Stimulated activated CD8-positive, alpha-beta memory T cell treated with anti-CD3 and anti-CD28 coated beads, Interleukin-4, amount 100 ng/mL, for 1 hour (primary cell): ENCODE data around the gene ATG16L2.

Experiments
- DNase-seq, 2 donors: peaks; one replicate each; pipeline ENCODE4 v3.0.0-alpha.2; 2020; ENCODE audit warnings: low read depth in 2 of 2, low spot score in 1 of 2

The ATG16L2 gene, protein sequence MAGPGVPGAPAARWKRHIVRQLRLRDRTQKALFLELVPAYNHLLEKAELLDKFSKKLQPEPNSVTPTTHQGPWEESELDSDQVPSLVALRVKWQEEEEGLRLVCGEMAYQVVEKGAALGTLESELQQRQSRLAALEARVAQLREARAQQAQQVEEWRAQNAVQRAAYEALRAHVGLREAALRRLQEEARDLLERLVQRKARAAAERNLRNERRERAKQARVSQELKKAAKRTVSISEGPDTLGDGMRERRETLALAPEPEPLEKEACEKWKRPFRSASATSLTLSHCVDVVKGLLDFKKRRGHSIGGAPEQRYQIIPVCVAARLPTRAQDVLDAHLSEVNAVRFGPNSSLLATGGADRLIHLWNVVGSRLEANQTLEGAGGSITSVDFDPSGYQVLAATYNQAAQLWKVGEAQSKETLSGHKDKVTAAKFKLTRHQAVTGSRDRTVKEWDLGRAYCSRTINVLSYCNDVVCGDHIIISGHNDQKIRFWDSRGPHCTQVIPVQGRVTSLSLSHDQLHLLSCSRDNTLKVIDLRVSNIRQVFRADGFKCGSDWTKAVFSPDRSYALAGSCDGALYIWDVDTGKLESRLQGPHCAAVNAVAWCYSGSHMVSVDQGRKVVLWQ

DNA sequence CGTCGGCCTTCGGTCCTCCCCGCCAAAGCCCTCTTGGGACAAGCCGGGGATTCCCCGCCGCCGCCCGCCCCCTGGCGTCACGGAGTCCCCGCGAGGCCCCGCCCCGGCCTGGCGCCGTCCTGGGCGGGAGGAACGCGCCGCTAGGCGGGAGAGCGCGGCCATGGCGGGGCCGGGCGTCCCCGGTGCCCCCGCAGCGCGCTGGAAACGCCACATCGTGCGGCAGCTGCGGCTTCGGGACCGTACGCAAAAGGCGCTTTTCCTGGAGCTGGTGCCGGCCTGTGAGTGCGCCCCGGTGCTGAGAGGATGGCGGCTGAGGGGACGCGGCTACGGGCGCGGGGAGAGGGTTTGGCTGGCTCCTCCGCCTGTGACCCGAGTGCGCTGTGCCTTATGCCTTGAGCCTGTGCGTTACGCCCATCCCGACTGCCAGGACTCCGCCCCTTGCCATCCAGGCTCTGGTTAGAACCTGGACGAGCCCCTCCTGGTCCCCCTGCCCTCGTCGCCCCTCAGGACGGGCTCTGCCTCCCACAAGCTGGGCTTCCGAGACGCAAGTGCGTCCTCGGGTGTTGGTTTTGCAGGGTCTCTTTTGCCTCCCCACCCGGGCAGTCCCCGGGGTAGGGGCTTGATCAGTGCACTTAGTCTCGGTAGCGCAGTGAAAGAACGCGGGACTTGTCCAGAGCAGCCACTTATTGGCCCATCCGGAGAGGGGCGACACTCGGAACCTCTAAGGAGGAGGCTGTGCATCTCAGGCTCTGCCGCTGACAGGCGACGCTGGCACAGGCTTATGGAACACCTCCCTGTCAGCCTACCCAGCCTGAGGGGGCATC lies at the start of gene ATG16L2:
TSS of gene ATG16L2 (plus strand) at position 126 of the 824 bp plus-strand sequence. CDS start at position 161, 35 bp downstream.
- peak; percentile 33 to 84 for DNase-seq

DNA sequence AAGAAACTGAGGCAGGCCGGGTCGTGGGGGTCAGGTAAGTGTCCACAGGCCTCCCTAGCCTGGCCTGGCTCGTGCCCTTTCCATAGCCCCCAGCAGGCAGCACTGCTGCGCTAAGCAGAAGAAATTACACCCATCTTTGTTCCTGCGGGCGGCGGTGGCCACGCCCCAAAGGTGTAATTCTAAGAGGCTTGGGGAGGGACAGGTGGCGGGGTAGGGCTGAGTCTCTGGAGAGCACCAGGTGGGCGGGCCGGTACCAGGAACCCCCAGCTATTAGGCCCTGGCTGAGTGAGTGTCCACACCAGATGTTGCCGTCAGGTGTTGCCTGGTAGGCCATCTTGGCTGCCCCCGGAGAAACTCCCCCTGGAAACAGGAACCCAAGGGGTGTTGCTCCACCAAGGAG lies 49.7 kb upstream of the ATG16L2 start:
- DNase-seq, result no peak

DNA sequence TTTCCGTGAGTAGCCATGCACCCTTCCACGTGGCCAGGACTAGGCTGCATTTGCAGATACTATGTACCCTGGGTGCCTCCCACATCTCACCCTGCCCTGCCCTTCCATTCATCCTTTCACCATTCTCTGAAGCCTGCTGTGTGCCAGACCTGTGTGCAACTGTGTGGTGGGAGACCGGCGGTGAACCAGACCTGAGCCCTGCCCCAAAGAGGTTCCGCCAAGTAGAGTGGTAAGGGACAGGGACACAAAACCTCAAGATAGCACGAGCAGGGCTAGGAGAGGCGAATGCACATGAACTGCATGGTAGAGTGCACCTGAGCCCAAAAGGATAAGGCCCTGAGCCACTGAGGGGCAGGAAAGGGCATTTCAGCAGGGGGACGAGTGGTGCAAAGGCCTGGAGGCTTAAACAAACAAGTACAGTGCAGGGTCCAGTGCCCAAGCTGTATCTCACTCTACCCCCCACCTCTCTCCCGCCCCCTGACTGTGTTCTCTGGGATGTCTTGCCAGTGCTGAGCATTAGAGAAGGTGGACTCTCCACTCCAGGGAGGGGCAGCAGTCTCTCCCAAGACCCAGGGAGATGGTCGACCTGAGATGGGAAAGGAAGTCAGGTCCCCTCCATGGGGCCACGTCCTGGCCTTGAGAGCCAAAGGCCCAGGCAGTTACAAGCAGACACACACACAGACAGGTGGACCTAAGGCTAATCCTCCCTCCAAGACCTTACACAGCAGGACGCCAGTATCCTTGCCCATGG lies 47.9 kb upstream of the ATG16L2 start:
- no peak for DNase-seq

DNA sequence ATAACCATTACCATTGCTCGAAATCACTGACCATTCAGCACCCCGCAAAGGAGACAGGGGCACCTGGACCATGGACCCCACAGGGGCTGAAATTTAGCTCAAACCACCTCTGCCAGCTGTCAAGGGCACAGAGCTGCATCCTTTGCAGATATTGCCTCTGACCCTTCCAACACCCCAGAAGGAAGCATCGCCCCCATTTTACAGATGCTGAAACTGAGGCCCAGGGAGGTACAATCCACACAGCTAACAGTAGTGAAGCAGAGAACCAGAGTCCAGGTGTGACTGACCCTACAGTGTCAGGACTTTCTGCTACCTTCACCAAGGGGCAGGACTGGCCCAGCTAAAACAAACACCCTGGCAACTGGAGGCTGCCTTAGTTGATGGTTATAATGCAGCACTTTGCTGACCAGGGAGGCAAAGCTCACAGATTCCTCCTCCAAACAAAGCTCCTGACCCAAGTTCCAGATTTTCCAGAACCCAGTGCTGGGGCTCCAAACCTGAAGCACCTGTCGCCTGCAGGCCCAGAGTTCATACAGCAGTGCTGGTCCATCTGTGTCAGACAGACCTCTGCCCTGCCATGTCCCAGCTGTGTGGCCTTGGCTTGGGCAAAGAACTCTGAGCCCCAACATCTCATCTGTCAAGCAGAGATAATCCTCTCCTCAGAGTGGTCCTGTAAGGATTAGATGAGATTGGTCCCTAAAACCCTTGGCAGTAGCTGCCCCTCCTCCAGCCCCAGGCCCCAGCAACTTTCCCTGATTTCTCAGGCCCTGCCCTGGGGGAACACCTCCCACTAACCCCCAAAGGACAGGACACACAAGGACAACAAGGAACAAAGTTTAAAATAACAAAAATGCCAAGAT lies 46.8 kb upstream of the ATG16L2 start:
- no peak for DNase-seq

DNA sequence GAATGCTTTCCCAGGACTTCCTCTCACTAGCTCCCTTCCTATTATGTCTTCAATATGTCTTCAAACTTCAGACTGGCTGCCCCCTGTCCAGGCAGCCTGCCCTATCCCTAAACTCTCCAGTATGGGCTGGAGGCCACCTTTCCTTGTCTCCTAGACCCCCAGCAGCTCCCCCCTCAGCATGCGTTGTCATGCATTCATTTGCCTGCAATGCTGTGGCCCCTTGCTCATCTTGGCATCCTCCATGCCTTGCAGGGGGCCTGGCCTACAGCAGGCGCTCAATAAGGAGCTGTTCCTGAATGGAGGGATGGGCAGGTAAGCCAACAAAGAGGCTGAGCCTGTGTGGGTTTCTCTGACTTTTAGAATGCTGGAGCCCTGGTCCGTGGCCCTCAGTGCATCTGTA lies 45.6 kb upstream of the ATG16L2 start:
- DNase-seq, result no peak

DNA sequence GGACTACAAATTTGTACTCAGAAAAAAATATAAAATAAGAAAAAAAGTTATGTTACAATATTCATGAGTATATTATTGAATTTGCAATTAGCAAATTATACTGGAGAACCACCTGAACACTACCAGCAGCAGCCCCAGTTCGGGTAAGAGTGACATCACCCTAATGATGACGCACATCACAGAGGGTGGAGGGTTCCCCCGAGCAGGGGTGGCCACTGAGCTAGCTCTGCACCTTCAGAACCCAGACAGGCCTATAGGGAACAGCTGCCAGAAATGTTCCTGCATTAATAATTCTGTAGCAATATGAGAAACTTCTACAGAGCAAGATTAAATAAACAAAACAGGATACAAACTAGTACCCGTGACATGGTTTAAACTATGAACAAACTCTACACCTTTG lies 44.5 kb upstream of the ATG16L2 start:
- DNase-seq, result no peak

DNA sequence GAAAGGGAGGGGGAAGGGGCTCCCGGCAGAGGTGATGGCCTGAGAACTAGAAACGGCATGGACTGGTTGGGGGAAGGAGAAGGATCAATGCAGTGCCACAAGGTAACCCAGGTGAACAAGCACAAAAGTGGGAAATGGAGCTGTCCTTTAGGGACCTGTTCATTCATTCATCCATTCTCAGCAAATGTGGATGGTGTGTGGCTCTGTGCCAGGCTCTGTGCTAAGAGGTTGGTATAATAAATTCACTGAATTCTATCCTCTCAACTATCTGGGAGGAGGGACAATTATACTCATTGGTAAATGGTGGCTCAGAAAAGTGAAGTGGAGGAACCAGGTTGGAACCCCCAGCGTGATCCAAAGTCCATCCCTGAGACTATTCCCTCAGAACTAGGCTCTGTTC lies 43.4 kb upstream of the ATG16L2 start:
- DNase-seq, result no peak

DNA sequence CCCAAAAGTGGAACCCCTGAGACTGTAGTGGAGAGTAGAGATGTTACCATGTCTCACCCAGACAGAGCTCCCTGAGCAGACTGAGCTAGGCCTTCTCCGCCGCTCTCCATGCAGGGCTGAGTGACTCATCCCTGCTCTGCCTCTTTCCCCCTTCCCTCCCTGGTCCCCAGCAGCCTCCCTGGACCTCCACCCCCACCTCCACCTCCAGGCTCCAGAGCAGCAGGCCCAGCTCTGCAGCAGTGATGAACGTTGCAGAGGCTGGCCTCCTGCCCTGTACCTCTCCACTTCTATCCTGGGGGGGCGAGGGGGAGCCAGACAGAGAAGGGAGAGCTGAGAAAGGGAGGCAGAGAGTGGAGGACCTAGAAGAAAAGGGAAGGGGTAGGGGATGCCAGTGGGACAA lies 42.7 kb upstream of the ATG16L2 start:
- no peak for DNase-seq

DNA sequence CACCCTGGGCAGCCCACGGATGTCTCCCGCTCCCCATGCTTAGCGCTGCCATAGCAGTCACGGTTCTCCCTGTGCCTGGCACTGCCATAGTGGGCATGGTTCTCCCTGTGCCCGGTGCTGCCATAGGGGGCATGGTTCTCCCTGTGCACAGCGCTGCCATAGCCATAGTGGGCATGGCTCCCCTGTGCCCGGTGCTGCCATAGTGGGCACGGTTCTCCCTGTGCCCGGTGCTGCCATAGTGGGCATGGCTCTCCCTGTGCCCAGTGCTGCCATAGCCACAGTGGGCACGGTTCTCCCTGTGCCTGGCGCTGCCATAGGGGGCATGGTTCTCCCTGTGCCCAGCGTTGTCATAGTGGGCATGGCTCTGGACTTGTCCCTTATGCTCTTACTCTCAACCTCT lies 42.2 kb upstream of the ATG16L2 start:
- no peak for DNase-seq

DNA sequence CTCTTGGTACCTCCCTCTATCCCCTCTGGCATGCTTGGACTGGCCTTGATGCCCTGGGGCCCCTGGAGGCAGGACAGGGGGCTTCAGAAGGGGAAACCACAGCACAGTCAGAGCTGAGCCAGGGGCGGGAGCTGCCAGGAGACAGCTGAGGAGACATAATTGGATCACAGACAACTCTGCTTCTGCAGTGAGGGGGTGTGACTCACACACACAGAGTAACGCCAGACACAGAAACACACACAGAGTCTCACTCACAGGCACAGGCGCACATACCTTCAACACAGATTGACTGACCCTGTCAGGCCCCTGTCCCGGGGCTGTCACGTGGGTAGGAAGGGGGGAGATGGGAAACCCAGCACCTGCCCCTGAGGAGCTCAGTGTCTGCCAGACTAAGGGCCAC lies 40.9 kb upstream of the ATG16L2 start:
- DNase-seq, result no peak

DNA sequence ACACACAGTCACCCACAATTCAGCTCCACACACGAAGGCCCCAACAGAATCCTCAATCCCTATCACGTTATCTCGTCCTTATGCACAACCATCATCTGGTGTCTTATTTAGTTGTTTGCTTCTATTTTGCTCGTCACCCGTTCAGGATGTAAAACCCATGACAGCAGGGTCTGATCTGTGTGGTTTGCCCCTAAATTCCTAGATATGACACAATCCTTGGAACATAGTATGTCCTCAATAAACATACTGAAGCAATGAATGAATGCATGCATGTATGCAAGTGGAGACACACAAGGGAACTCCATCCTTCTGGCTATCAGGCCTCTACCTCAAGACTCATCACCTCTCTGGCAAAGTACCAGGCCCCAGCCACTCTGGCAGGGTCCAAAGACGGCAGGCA lies 40.5 kb upstream of the ATG16L2 start:
- DNase-seq, result no peak

DNA sequence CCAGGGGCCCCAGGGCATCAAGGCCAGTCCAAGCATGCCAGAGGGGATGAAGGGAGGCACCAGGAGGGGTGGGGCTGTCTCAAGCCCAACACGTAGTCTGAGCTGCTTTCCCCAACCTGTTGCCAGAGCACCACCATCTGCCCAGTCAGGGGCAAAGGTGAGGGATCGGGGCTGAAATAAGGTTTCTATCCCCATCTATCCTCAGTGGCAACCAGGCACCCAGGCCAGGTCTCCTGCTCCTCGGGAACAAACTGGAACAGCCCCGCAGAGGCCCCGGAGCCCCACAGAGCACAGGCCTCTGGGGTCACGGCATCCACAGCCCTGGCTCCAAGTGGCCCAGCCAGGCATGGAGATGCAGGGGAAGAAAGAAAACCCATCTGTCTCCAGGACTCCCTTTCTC lies 39.7 kb upstream of the ATG16L2 start:
- no peak for DNase-seq

DNA sequence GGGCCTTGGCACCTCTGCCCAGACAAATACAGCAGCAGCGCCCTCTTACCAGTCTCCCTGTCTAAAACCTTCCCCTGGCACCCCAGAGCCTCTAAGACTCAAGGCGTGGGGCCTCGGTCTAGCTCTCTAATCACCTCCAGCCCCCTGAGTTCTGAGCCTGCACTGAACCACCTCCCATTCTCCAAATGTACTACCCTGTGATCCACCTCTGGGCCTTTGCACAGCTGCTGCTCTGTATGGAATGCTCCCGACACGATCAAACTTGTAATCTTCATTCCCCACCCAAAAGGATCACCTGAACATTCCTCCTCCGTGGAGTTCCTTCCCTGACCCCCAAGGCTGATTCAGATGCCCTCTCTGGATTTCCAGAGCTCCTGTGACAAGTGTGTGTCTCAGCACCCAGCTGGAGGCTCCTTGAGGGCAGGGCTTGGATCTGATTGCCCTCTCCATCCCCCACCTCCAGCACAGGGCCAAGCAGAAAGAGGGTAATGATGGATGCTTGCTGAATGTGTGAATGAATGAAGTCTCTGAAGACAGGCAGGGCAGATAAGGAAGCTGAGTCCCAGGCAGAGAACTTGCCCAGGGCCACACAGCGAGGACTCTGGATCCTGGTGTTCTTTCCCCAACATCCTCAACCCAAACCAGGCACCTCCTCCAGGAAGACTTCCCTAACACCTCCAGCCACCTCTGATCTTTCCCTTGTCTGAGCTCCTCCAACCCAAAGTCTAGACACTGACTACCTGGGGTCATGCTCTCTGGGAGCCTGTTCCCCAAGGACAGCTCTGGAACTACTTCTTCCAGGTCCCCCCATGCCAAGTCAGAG lies 38.7 kb upstream of the ATG16L2 start:
- no peak for DNase-seq

DNA sequence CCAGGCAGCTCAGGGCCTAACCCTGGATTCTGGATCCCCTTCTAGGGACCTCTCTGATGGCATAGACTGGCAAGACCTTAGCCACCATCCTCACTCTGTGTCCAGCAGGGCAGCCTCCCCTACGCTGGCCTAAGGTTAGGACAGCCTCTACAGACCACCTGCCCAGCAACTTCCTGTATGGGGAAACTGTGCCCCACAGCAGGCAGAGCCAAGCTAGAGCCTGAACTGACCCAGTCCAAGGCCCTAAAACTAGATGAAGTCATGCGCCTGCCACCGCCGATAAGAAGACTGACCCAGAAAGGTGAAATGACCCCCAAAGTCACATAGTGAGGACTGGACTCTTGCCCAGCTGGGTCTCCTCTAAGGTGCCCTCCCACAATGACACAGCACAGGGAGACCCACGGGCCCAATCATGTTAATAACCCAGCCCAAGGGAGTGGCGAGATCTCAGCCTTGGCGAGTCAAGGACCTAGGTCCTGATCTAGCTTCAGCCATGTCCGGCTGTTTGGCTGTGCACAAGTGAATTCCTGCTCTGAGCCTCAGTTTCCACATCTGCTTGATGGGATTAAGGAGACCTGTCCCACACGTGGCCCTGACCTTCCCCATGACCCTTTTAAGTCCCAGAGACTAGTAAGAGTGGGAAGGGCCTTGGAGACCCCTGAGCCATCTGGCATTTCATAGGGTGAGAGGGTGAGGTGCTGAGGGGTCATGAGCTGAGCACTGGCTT lies 37.9 kb upstream of the ATG16L2 start:
- DNase-seq, result no peak

DNA sequence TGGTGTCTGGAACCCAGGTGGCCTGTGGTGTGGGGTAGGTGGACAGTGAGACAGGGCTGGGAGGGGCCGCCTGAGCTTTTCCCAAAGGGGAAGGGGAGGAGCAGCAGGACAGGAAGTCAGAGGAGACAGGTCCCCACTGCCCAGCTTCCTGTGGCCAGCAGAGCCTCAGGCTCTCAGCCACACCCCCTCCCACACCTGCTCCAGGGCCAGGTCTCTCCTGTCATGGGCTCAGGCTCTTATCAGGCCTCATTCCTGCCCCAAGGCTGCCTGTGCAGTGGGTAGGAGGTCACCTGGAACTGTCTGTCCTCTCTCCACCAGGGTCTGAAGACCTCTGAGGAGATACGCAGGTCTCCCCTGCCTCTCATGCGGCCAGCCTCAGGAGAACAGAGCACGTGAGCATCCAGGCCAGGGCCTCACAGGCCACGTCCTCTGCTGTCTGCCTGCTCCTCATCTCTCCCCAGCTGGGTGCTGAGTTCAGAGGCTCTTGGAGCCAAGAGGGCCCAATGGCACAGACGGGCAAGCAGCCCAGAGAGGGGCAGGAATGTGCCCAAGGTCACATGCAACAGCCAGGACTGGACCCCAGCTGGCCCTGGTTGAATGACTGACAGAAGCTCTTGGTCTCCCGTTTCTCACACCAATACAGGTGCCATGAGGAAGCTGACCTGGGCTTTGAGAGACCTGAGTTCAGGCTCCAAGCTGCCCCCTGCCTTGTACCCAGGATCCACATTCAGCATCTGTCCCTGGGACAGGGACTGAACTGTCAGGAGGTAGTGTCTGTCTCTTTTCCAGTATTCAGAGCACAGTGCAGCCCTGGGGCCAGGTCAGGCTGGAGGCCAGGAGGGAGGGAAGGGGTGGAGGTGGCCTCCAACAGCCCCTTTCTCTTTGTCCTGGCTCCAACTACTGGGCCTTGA lies 37.1 kb upstream of the ATG16L2 start:
- DNase-seq, result no peak

DNA sequence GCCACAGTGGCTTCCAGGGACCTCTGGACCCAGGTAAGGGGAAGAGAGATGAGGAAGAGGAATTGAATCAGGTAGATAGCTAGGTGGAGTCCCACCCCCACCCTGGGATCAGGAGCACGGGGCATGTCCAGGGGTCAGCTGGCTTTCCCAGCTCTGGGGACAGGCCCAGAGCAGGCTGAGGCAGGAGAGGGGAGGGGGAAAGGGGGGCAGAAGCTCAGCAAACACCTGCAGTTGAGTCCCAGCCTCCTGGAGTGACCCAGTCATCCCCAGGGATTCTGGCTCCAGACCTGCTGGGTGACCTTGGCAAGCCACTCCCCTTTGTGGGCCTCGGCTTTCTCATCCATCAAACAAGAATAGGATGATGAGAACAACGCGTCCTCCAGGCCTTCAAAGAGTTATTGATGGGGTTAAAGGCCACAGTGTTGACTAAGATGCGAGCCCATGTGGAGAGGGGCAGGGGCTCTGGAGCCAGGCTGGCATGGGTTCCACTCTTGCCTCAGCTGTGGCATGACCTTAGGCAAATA lies 36.4 kb upstream of the ATG16L2 start:
- DNase-seq, result no peak
